ENCODE data around the gene APLN. TPM values are rescaled to one million over a fixed set of nuclear protein-coding genes. Genes with fewer than 3 reads are reported as not detected.

Gene APLN
- total and polyA plus RNA-seq, 2 donors, result 1.0 to 1.8 TPM

DNA sequence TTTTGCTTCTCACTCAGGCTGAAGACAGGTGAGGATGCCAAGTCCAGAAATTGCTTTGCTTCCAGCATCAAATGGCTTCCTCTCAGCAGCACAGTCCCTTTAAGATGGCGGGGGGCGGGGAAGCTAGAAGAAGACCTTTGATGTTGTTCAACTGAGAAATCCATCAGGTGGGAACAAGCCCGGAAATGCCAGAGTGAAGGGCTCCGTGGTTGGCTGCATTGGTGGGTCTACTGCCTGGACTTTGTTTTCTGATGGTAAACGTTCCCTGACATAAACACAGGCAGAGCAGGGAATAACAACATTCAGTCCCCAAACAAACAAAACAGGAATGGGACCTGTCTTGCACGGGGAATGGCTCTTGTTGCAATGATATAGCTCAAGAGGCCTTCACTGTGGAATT, 37.3 kb downstream of the APLN start:
- 73% methylated on average over 6 of the region's 6 CpGs for WGBS
- no peaks in the 10 kb centered on the region for H3K4me1 ChIP-seq (ENCODE audit: insufficient read depth)

DNA sequence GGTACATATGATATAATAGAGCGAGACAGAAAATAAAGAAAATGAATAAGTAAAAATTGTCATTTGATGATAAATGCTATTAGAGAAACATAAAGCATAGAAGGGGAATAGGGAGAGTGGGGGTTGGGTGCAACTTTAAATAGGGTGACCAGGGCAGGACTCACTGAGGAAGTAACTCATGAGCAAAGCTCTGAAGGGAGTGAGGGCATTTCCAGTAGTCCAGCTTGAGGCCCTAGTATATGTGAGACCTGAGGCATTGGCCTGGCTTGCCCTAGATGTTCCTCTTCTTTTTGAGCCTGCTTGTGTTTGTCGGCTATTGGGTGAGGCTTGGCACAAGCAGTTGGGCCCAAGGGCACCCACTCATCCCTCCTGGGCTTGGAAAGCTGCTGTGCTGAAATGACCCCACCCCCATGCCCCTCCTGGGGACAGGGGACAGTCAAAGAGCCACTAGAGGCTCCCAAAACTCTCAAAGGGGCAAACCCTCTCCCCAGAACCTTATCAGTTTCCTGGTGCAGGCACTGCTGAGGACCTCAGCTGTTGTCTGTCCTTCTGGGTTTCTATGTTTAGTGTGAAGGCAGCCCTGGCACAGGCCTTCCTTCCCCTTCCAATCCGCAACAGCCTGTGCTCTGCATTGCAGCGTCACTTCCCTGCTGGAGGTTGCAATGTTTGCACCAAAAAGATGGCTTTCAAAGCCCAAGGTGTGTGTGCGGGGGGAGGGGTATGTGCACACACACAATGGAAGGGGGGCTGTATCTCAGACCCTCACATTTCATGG, 40.1 kb downstream of the APLN start:
- DNase-seq (ENCODE audit: extremely low spot score), result no peak
- Histone ChIP-seq H3K4me3 (ENCODE audit: low read depth, low read length) (no peak overlapping the region), H3K36me3 (ENCODE audit: insufficient read depth) (no peaks in the 10 kb centered on the region), H3K4me1 (ENCODE audit: insufficient read depth) (no peaks in the 10 kb centered on the region), H3K27ac (ENCODE audit: low read depth) (no peak overlapping the region)
- WGBS, result 92% methylated on average over 5 of the region's 5 CpGs

More for the DNA sequence above, 37.3 kb downstream of the APLN start:
- H3K27ac ChIP-seq (ENCODE audit: low read depth), result no peak overlapping the region
- no peak overlapping the region for H3K4me3 ChIP-seq (ENCODE audit: low read depth, low read length)
- no peaks in the 10 kb centered on the region for H3K36me3 ChIP-seq (ENCODE audit: insufficient read depth)
- no peak for DNase-seq (ENCODE audit: extremely low spot score)

DNA sequence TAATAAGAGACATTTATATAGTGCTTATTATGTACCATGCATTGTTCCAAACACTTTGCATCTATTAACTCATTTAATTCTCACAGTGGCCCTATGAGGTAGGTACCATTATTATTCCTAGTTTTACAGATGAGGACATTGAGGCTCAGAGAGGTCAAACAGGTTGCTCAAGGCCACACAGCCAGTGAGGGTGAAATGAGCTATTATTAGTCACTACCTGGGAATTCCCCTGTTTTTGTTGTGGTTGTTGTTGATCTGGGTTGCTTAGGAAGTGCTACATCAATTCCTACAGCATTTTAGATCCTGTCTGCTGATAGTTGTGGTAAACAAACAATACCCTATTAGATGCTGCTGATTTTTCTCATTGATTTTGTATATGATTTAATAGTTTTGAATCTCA, 41.2 kb downstream of the APLN start:
- Histone ChIP-seq H3K27ac (ENCODE audit: low read depth) (no peak overlapping the region), H3K4me3 (ENCODE audit: low read depth, low read length) (no peak overlapping the region), H3K36me3 (ENCODE audit: insufficient read depth) (no peaks in the 10 kb centered on the region), H3K4me1 (ENCODE audit: insufficient read depth) (no peaks in the 10 kb centered on the region)
- DNase-seq (ENCODE audit: extremely low spot score), result no peak

DNA sequence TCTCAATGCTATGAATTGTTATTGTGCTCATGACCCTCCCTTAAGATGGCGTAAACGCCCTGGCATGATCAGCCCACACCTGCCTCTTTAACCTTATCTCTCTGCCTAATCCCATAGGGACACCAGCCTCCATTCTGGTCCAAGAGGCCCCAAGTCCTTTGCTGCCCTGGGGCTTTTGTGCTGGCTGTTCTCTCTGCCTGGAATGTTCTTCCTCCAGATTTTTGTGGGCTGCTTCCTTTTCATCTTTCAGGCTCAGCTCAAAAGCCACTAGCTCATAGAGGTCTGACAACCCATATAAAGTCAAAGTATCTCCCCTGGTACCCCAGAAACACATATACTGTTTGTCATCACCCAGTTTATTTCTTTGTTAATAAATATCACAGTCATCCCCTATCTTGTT, 42.4 kb downstream of the APLN start:
- WGBS, result 80% methylated on average over 2 of the region's 2 CpGs
- no peak for DNase-seq (ENCODE audit: extremely low spot score)
- Histone ChIP-seq H3K4me3 (ENCODE audit: low read depth, low read length) (no peak overlapping the region), H3K4me1 (ENCODE audit: insufficient read depth) (no peaks in the 10 kb centered on the region), H3K36me3 (ENCODE audit: insufficient read depth) (no peaks in the 10 kb centered on the region), H3K27ac (ENCODE audit: low read depth) (no peak overlapping the region)

DNA sequence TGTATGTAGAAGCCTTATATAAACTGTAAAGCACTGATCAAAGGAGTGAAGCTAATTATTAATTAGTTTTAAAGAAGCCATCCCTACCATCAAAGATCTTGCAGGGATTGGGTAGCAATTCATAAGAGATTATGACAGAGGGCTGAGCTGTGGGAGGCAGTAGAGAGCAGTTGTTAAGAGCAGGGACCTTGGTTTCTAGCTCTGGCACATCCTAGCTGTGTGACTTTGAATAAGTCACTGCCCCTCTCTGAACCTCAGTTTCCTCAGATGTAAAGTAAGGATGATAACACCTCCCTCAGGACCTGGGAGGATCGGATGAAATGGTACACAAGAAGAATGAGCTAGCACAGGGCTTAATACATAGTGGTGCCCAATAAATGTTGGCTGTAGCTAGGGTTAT, 45.4 kb downstream of the APLN start:
- Histone ChIP-seq H3K4me1 (ENCODE audit: insufficient read depth) (no peaks in the 10 kb centered on the region), H3K27ac (ENCODE audit: low read depth) (no peak overlapping the region), H3K4me3 (ENCODE audit: low read depth, low read length) (no peak overlapping the region), H3K36me3 (ENCODE audit: insufficient read depth) (no peaks in the 10 kb centered on the region)
- WGBS, result 88% methylated on average over 1 of the region's 1 CpG
- no peak for DNase-seq (ENCODE audit: extremely low spot score)

DNA sequence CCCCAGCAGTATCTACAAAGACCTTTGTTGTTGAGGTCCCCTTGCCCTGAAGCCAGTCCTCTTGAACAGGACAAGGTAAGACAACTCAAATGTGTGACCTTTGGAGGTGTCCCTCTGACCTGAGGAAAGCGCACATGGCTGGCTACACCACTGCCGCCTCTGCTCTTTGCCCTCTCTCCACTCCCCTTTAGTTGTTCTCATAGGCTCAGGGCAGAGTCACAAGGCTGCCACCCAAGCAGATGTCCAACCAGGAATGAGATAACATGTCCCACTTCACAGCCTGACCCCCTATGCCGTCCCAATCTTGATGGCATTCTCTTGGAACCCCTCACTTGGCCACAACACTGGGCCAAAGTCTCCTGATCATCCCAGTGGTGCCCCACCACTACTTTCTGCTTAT, 46.3 kb downstream of the APLN start:
- H3K27ac ChIP-seq (ENCODE audit: low read depth), result no peak overlapping the region
- H3K4me3 ChIP-seq (ENCODE audit: low read depth, low read length), result no peak overlapping the region
- DNase-seq (ENCODE audit: extremely low spot score), result no peak
- no peaks in the 10 kb centered on the region for H3K4me1 ChIP-seq (ENCODE audit: insufficient read depth)
- no peaks in the 10 kb centered on the region for H3K36me3 ChIP-seq (ENCODE audit: insufficient read depth)
- WGBS, result 95% methylated on average over 3 of the region's 3 CpGs

DNA sequence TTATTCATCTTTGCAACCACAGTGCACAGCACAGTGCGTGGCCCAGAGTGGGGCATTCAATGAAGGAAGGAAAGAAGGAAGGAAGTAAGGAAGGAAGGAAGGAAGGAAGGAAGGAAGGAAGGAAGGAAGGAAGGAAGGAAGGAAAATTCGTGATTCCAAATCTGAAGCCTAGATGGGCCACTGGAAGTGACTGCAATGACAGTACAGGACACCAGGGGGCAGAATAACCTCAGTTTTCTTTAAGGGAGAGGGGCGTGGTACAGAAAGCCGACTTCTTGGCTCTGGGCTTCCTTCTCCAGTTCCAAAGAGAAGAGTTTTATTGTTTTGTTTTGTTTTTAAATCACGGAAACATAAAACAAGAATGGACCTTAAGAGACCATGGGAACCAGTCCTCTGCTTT, 47.8 kb downstream of the APLN start:
- 4% methylated on average over 5 of the region's 5 CpGs for WGBS
- Histone ChIP-seq H3K4me3 (ENCODE audit: low read depth, low read length) (no peak overlapping the region), H3K36me3 (ENCODE audit: insufficient read depth) (no peaks in the 10 kb centered on the region), H3K27ac (ENCODE audit: low read depth) (no peak overlapping the region), H3K4me1 (ENCODE audit: insufficient read depth) (no peaks in the 10 kb centered on the region)
- no peak for DNase-seq (ENCODE audit: extremely low spot score)

DNA sequence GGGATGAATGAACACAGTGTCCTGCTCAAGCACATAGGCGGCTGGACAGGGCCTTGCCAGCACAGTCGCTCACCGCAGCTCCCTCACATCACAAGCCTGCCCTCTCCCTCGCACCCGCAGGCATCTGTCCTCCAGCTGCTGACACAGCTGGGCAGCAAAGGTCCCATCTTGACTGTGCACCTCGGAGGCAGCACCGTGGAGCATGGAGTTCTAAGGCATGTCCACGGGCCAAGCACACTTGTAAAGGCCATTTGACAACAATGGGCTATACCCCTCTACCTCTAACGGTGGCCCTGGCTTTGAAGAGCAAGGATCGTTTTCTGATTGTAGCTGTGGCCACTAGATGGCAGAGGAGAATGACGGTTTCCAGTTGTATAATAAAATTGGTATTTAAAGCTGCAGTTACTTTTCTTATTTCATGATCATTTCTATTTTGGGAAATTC, 53.8 kb downstream of the APLN start:
- Histone ChIP-seq H3K27ac (ENCODE audit: low read depth) (no peak overlapping the region), H3K4me1 (ENCODE audit: insufficient read depth) (no peaks in the 10 kb centered on the region), H3K36me3 (ENCODE audit: insufficient read depth) (no peaks in the 10 kb centered on the region), H3K4me3 (ENCODE audit: low read depth, low read length) (no peak overlapping the region)
- no peak for DNase-seq (ENCODE audit: extremely low spot score)
- 19% methylated on average over 11 of the region's 11 CpGs for WGBS

DNA sequence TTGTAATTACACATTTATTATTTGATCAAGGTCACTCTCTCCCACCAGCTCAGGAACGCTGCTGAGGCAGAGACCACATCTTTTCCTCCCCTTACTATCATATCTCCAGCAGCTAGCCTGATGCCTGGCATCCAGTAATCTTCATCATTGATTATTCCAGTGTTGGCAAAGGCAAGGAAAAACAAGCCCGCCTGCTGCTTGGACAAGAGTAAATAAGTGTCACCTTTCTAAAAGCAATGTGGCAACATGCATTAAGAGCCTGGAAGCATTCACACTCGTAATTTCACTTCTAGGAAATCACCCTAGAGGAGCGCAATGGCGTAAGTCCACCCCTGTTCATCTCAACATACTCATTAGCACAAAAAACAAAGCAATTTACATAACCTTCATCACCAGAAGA, 54.8 kb downstream of the APLN start:
- H3K27ac ChIP-seq (ENCODE audit: low read depth), result no peak overlapping the region
- no peaks in the 10 kb centered on the region for H3K4me1 ChIP-seq (ENCODE audit: insufficient read depth)
- whole genome bisulfite sequencing, result 87% methylated on average over 5 of the region's 5 CpGs
- no peaks in the 10 kb centered on the region for H3K36me3 ChIP-seq (ENCODE audit: insufficient read depth)
- no peak overlapping the region for H3K4me3 ChIP-seq (ENCODE audit: low read depth, low read length)
- DNase-seq (ENCODE audit: extremely low spot score), result no peak

DNA sequence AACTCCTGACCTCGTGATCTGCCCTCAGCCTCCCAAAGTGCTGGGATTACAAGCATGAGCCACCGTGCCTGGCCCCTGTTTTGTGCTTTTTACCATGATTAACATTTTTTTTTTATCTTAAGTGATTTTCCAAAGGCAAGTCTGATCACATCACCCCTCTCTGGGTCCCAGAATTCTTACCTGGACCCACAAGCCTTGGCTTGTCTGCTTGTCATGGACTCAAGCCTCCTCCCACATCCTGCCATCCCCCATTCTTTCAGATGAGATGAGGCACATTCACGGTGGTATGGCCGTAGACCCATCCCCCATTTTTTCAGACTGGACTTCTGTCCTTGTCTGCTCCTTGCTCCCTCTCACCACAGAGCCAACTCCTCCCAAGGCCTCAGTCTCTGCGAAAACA, 55.3 kb downstream of the APLN start:
- Histone ChIP-seq H3K4me1 (ENCODE audit: insufficient read depth) (no peaks in the 10 kb centered on the region), H3K27ac (ENCODE audit: low read depth) (no peak overlapping the region), H3K4me3 (ENCODE audit: low read depth, low read length) (no peak overlapping the region), H3K36me3 (ENCODE audit: insufficient read depth) (no peaks in the 10 kb centered on the region)
- no peak for DNase-seq (ENCODE audit: extremely low spot score)
- 82% methylated on average over 5 of the region's 5 CpGs for WGBS

DNA sequence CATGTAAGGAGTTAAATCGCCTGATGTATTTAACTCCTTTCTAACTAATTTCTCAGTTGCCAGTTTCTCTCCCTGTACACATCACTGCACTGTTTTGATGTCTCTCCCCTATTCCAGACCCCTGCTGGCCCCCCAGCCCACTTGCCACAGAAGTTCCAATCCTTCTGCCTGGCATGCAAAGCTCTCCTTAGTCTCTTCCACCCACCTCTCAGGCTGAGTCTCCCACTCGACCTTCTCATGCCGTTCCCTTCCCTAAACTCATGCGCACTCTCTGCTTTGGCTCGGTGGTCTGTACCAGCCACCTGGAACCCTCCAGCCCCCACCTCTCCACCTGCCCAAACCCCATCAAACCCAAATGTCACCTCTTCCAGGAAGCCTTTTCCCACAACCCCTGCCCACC, 56.9 kb downstream of the APLN start:
- no peak for DNase-seq (ENCODE audit: extremely low spot score)
- H3K4me3 ChIP-seq (ENCODE audit: low read depth, low read length), result no peak overlapping the region
- 76% methylated on average over 5 of the region's 5 CpGs for WGBS
- H3K4me1 ChIP-seq (ENCODE audit: insufficient read depth), result no peaks in the 10 kb centered on the region
- H3K36me3 ChIP-seq (ENCODE audit: insufficient read depth), result no peaks in the 10 kb centered on the region
- H3K27ac ChIP-seq (ENCODE audit: low read depth), result no peak overlapping the region

DNA sequence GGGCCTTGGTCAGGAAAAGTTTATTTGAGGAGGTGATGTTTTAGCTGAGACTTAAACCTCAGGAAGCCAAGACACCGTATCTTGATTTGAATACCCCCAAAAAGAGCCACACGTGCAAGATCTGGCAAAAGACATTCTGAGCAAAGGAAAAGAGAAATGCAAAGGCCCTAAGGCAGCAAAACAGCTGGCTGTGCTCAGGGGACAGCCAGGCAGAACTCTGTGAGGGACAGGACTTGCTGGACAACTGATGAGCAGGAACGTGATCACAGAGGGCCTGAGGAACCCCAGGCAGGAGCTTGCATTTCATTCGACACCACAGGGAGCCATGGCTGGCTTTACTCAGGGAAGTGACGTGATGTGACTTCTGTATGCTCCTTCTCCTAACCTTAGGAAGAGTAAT, 58.7 kb downstream of the APLN start:
- no peak overlapping the region for H3K4me3 ChIP-seq (ENCODE audit: low read depth, low read length)
- DNase-seq (ENCODE audit: extremely low spot score), result no peak
- 89% methylated on average over 5 of the region's 5 CpGs for WGBS
- H3K36me3 ChIP-seq (ENCODE audit: insufficient read depth), result no peaks in the 10 kb centered on the region
- H3K27ac ChIP-seq (ENCODE audit: low read depth), result no peak overlapping the region
- no peaks in the 10 kb centered on the region for H3K4me1 ChIP-seq (ENCODE audit: insufficient read depth)
